ENCODE data around the gene DDX46. TPM values are rescaled to one million over a fixed set of nuclear protein-coding genes. Genes with fewer than 3 reads are reported as not detected.

Gene DDX46
- total RNA-seq, 3 donors from 2014 or later (not counting 1 experiment from before 2014, with no cell fraction given): 61.4 to 74.8 (median 67.2) TPM

DNA sequence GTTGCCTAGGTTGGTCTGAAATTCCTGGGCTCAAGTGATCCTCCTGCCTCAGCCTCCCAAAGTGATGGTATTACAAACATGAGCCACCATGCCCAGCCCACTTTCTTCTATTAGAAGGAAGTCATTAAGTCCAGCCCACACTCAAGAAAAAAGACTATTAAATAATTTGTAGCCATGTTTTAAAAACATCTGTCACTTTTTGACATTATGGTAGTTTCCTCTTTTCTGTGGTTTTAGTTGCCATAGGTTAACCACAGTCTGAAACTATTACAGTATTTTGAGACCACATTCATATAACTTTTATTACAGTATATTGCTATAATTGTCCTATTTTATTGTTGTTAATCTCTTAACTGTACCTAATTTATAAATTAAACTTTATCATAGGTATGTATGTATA, 55.2 kb downstream of the DDX46 start:
- Histone ChIP-seq H3K27ac (ENCODE audit: low read length) (no peak overlapping the region), H3K9me3 (ENCODE audit: control insufficient read depth, insufficient read depth, low read length) (no peaks in the 10 kb centered on the region), H3K27me3 (ENCODE audit: control insufficient read depth, insufficient read depth, low read length) (no peaks in the 10 kb centered on the region), H3K36me3 (ENCODE audit: control insufficient read depth, insufficient read depth, low read length) (peaks cover 44% of the 10 kb centered on the region), H3K4me3 (ENCODE audit: low read length) (no peak overlapping the region), H3K4me1 (ENCODE audit: control insufficient read depth, insufficient read depth, low read length) (peaks cover 8% of the 10 kb centered on the region)
- TF ChIP-seq, protein P1, sequence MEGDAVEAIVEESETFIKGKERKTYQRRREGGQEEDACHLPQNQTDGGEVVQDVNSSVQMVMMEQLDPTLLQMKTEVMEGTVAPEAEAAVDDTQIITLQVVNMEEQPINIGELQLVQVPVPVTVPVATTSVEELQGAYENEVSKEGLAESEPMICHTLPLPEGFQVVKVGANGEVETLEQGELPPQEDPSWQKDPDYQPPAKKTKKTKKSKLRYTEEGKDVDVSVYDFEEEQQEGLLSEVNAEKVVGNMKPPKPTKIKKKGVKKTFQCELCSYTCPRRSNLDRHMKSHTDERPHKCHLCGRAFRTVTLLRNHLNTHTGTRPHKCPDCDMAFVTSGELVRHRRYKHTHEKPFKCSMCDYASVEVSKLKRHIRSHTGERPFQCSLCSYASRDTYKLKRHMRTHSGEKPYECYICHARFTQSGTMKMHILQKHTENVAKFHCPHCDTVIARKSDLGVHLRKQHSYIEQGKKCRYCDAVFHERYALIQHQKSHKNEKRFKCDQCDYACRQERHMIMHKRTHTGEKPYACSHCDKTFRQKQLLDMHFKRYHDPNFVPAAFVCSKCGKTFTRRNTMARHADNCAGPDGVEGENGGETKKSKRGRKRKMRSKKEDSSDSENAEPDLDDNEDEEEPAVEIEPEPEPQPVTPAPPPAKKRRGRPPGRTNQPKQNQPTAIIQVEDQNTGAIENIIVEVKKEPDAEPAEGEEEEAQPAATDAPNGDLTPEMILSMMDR (IDR thresholded peaks at IDR 0.05): no peak
- Mint-ChIP-seq H3K27me3 (ENCODE audit: low read depth in 2 of 2) (no peaks in the 10 kb centered on the region), H3K9me3 (no peaks in the 10 kb centered on the region), H3K36me3 (peaks cover 7% of the 10 kb centered on the region), H3K27ac (peak overlapping the region in 1 of 2 donors; percentile 23), H3K4me3 (no peak overlapping the region), H3K4me1 (peaks cover 5 to 7% of the 10 kb centered on the region in 2 donors)
- ATAC-seq (peak in 1 of 3 donors; percentile 46), DNase-seq (no peak)
- intact Hi-C loops (cut with micrococcal nuclease): no loop called here

DNA sequence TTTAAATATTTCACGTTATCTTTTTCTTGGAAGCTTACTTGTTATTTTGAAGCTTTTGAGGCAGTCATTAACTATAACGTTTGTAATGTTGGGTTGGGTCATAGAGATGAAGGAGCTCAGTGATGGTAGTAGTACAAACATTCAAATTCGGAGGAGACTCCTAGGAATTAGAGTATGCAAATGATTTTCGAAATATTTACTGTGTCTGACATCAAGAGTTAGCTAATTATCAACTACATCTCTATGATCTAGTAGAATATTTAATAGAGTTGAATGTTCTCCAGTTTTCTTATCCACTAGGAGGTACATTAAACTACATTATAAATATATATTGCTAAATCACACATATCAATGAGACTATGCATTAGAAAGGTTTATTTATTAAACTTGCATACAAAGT, 58.4 kb downstream of the DDX46 start:
- H3K27ac Mint-ChIP-seq: no peak overlapping the region
- H3K4me1 ChIP-seq (ENCODE audit: control insufficient read depth, insufficient read depth, low read length): peaks cover 8% of the 10 kb centered on the region
- intact Hi-C loops (cut with micrococcal nuclease): no loop called here
- H3K27ac ChIP-seq (ENCODE audit: low read length): no peak overlapping the region
- H3K27me3 Mint-ChIP-seq (ENCODE audit: low read depth in 2 of 2): no peaks in the 10 kb centered on the region
- WGBS (ENCODE audit: insufficient coverage): 98% methylated on average over 2 of the region's 4 CpGs
- no peak overlapping the region for H3K4me3 ChIP-seq (ENCODE audit: low read length)
- peaks cover 7% of the 10 kb centered on the region for H3K36me3 Mint-ChIP-seq
- DNase-seq: no peak
- H3K4me3 Mint-ChIP-seq: no peak overlapping the region
- no peaks in the 10 kb centered on the region for H3K9me3 ChIP-seq (ENCODE audit: control insufficient read depth, insufficient read depth, low read length)
- peaks cover 5 to 7% of the 10 kb centered on the region in 2 donors for H3K4me1 Mint-ChIP-seq
- no peak for ATAC-seq
- no peaks in the 10 kb centered on the region for H3K9me3 Mint-ChIP-seq
- TF ChIP-seq, protein P1 (IDR thresholded peaks at IDR 0.05): no peak
- H3K36me3 ChIP-seq (ENCODE audit: control insufficient read depth, insufficient read depth, low read length): peaks cover 55% of the 10 kb centered on the region
- no peaks in the 10 kb centered on the region for H3K27me3 ChIP-seq (ENCODE audit: control insufficient read depth, insufficient read depth, low read length)

DNA sequence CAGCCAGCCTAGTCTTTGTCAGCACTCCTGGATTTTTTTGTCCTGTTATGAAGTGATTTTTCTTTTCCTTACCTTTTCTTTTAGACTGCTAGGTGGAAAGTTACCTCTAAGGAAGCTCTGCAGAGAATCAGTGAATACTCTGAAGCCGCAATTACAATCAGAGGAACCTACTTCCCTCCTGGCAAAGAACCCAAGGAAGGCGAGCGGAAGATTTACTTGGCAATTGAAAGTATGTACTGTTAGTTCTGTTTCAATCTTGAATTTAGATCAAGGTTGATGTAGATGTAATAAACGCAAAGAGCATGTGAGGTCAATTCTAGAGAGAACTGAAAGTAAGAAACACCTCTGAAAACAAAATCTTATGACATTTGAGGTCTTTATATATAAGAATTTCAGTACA, 60.2 kb downstream of the DDX46 start:
- no peaks in the 10 kb centered on the region for H3K9me3 Mint-ChIP-seq
- H3K9me3 ChIP-seq (ENCODE audit: control insufficient read depth, insufficient read depth, low read length): no peaks in the 10 kb centered on the region
- peaks cover 7% of the 10 kb centered on the region for H3K36me3 Mint-ChIP-seq
- ATAC-seq (no peak), DNase-seq (no peak)
- no peak overlapping the region for H3K4me3 Mint-ChIP-seq
- TF ChIP-seq, protein P1 (IDR thresholded peaks at IDR 0.05): no peak
- 100% methylated on average over 3 of the region's 4 CpGs for WGBS (ENCODE audit: insufficient coverage)
- H3K36me3 ChIP-seq (ENCODE audit: control insufficient read depth, insufficient read depth, low read length): peaks cover 55% of the 10 kb centered on the region
- peaks cover under 1% of the 10 kb centered on the region for H3K4me1 ChIP-seq (ENCODE audit: control insufficient read depth, insufficient read depth, low read length)
- H3K27ac Mint-ChIP-seq: no peak overlapping the region
- intact Hi-C loops (cut with micrococcal nuclease): no loop called here
- H3K27me3 Mint-ChIP-seq (ENCODE audit: low read depth in 2 of 2): no peaks in the 10 kb centered on the region
- no peaks in the 10 kb centered on the region for H3K27me3 ChIP-seq (ENCODE audit: control insufficient read depth, insufficient read depth, low read length)
- no peak overlapping the region for H3K4me3 ChIP-seq (ENCODE audit: low read length)
- peaks cover 0 to 1% of the 10 kb centered on the region in 2 donors for H3K4me1 Mint-ChIP-seq
- no peak overlapping the region for H3K27ac ChIP-seq (ENCODE audit: low read length)

DNA sequence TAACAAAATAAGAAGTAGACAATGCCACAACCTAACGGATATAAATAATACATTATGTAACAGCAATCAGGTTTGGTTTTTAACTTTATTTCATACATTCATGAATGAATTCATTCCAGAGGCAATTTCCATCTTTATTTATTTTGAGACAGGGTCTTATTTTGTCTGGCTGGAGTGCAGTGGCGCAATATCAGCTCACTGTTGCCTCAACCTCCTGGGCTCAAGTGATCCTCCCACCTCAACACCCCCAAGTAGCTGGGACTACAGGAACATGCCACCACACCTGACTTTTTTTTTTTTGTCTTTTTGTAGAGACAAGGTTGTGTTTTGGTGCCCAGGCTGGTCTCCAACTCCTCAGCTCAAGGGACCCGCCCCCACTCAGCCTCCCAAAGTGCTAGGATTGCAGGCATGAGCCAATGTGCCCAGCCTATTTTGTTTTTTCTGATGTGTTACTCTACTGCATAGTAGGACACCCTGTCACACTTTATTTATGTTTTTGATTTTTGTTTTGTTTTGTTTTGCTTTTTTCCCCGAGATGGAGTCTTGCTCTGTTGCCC, 60.9 kb downstream of the DDX46 start:
- H3K36me3 ChIP-seq (ENCODE audit: control insufficient read depth, insufficient read depth, low read length): peaks cover 59% of the 10 kb centered on the region
- no peak overlapping the region for H3K4me3 Mint-ChIP-seq
- peaks cover 7% of the 10 kb centered on the region for H3K36me3 Mint-ChIP-seq
- H3K4me1 ChIP-seq (ENCODE audit: control insufficient read depth, insufficient read depth, low read length): no peaks in the 10 kb centered on the region
- H3K9me3 Mint-ChIP-seq: no peaks in the 10 kb centered on the region
- H3K27me3 Mint-ChIP-seq (ENCODE audit: low read depth in 2 of 2): no peaks in the 10 kb centered on the region
- no peaks in the 10 kb centered on the region for H3K27me3 ChIP-seq (ENCODE audit: control insufficient read depth, insufficient read depth, low read length)
- H3K27ac Mint-ChIP-seq: no peak overlapping the region
- no peak for ATAC-seq
- H3K9me3 ChIP-seq (ENCODE audit: control insufficient read depth, insufficient read depth, low read length): no peaks in the 10 kb centered on the region
- intact Hi-C loops (cut with micrococcal nuclease): no loop called here
- WGBS (ENCODE audit: insufficient coverage): 92% methylated on average over 3 of the region's 4 CpGs
- H3K4me3 ChIP-seq (ENCODE audit: low read length): no peak overlapping the region
- no peaks in the 10 kb centered on the region for H3K4me1 Mint-ChIP-seq
- H3K27ac ChIP-seq (ENCODE audit: low read length): no peak overlapping the region
- TF ChIP-seq, protein P1 (IDR thresholded peaks at IDR 0.05): no peak
- no peak for DNase-seq
